GM13977 (cell line): ENCODE measurements around the gene RAPSN.

ENCODE experiments used
- DNase-seq: peaks from one replicate; pipeline ENCODE4 v3.0.0; 2012; ENCODE audit warnings: low spot score
- CTCF ChIP-seq: IDR thresholded peaks from 2 replicates; pipeline ENCODE4 v1.5.1; 2012; ENCODE audit warnings: mild to moderate bottlenecking, control low read depth; ENCODE audit not compliant: insufficient read depth; ENCODE audit errors: extremely low read depth, missing control alignments
- in situ Hi-C: fragments of 300-500 bp; cut with MboI; formaldehyde crosslinking; loops from one replicate; pipeline ENCODE4 v1.12.0; 2022; ENCODE audit warnings: low sequenced_read_pairs, low pct_unique_long_range_greater_than_20kb, mixed read lengths, inconsistent platforms; ENCODE audit not compliant: unreplicated experiment

The RAPSN gene

GRCh38 chr11:47440054-47440476, 8.9 kb downstream of the RAPSN start:
- no peak for DNase-seq
- no peak for TF ChIP-seq CTCF
- in situ Hi-C loops, result no loop called here

GRCh38 chr11:47438721-47439120, 10.2 kb downstream of the RAPSN start:
- TF ChIP-seq CTCF, result no peak
- DNase-seq, result no peak
- in situ Hi-C loops, result no loop called here

- TF ChIP-seq CTCF, result no peak
- no peak for DNase-seq
- in situ Hi-C loops, result no loop called here
Observed at GRCh38 chr11:47437746-47438418, 11.1 kb downstream of the RAPSN start.

- TF ChIP-seq CTCF, result no peak
- DNase-seq, result no peak
- in situ Hi-C loops, result no loop called here
Observed at GRCh38 chr11:47437218-47437745, 11.7 kb downstream of the RAPSN start.

- no peak for TF ChIP-seq CTCF
- DNase-seq, result no peak
- in situ Hi-C loops, result no loop called here
Observed at GRCh38 chr11:47436726-47437125, 12.2 kb downstream of the RAPSN start.

- in situ Hi-C loops, result no loop called here
- no peak for TF ChIP-seq CTCF
- DNase-seq, result no peak
Observed at GRCh38 chr11:47435687-47436086, 13.2 kb downstream of the RAPSN start.
